Heart right ventricle (tissue), 16 donors: Measurements from ENCODE around the gene CLMP. TPM values are rescaled to one million over a fixed set of nuclear protein-coding genes. Genes with fewer than 3 reads are reported as not detected.

ENCODE experiments used
- ATAC-seq, 8 donors: fragments of 200-7000 bp; cut with Tn5 transposase; one replicate each; pipeline ENCODE4 v1.9.1; 2020; ENCODE audit warnings: mild to moderate bottlenecking in 8 of 8, moderate library complexity in 8 of 8, moderate number of reproducible peaks in 1 of 8
- DNase-seq, 2 donors: peaks; one replicate each; pipeline ENCODE4 v3.0.0-alpha.2; 2020
- H3K27ac ChIP-seq, 10 donors: fragments of 200-600 bp; sonication (generic) in 2 of 10; one replicate each; pipeline versions ENCODE4 v1.5.0 to v1.8.0; 2020 to 2022; ENCODE audit warnings: mild to moderate bottlenecking in 3 of 10
- H3K27me3 ChIP-seq, 7 donors: fragments of 200-600 bp; one replicate each; pipeline ENCODE4 v1.8.0; 2021 to 2022; ENCODE audit warnings: mild to moderate bottlenecking in 2 of 7
- H3K36me3 ChIP-seq, 9 donors: fragments of 200-600 bp; sonication (generic) in 1 of 9; one replicate each; pipeline versions ENCODE4 v1.5.0 to v1.8.0; 2020 to 2022; ENCODE audit warnings: mild to moderate bottlenecking in 2 of 9
- H3K4me1 ChIP-seq, 9 donors: fragments of 200-600 bp; sonication (generic) in 1 of 9; one replicate each; pipeline versions ENCODE4 v1.5.0 to v1.8.0; 2020 to 2022; ENCODE audit warnings: mild to moderate bottlenecking in 4 of 9
- H3K4me3 ChIP-seq, 10 donors: fragments of 200-600 bp; sonication (generic) in 2 of 10; one replicate each; pipeline versions ENCODE4 v1.5.0 to v1.8.0; 2020 to 2022; ENCODE audit warnings: mild to moderate bottlenecking in 7 of 10, moderate library complexity in 2 of 10
- H3K9me3 ChIP-seq, 11 donors: fragments of 200-600 bp in 10 of 11; sonication (generic) in 2 of 11; one replicate each; pipeline versions ENCODE4 v1.5.0 to v1.8.0; 2013 to 2022; ENCODE audit warnings: mild to moderate bottlenecking in 2 of 11, control low read depth in 1 of 11, moderate library complexity in 1 of 11
- WGBS, 2 donors: extraction: QIAGEN DNeasy Blood & Tissue Kit; methylation state at CpG; one replicate each; pipeline ENCODE4 v1.1.7; 2013; ENCODE audit warnings: inconsistent platforms in 1 of 2; 5-methylcytosine and 5-hydroxymethylcytosine counted together
- intact Hi-C, 10 donors: fragments of 100-400 bp; cut with DNase I; formaldehyde crosslinking; loops; one replicate each; pipeline versions ENCODE4 v1.11.1 to v1.14.2; 2022
- polyA plus RNA-seq, 2 donors: library from polyadenylated mRNA; stranded (reverse); fragments of 200-250 nt; gene quantifications; one replicate each; pipeline ENCODE4 v1.2.3, GENCODE V29; 2013
- total RNA-seq, 10 donors: library from RNA; stranded (reverse); fragmentation: NEBNext Ultra II Directional in 3 of 10; extraction: Animal tissue kit (Norgen Biotek cat#: 25700) in 3 of 10; gene quantifications; one replicate each; pipeline versions ENCODE4 v1.2.1 to v1.2.4, GENCODE V29; 2021 to 2023
- TF ChIP-seq, protein P1 (sequence below), 9 donors: fragments of 200-600 bp; sonication (generic) in 2 of 9; IDR thresholded peaks; one replicate each; pipeline versions ENCODE4 v1.5.0 to v1.8.0; 2021 to 2022; ENCODE audit warnings: antibody characterized with exemption in 9 of 9, mild to moderate bottlenecking in 5 of 9, moderate library complexity in 1 of 9
- donor health status: Arrhythmogenic right ventricular cardiomyopathy.
- donor health status: ischemic (EF 13 %, LVEDD 7.1; RV severe dilation, severe dysfunction).
- donor health status: healthy with polysubstance abuse.
- donor health status: DM: no; HTN: yes; CAD: no.
- donor health status: DM: no; HTN: no; CAD: no.
- donor health status: ischemic (EF 25% LVEDD 6.9; RV normal size, moderate dysfunction).
- donor health status: ischemic (EF 25% LVEDD 5.7; RV mildly dilated, moderate dysfunction).
- donor health status: healthy.
- donor health status: DM: yes; HTN: yes; CAD: no.
- donor health status: Ischemic cardiomyopathy.
- donor health status: ischemic (EF 35%, LVEDD 5.7; RV mildly dilated, moderate dysfunction).
- donor health status: nonischemic (EF 11% LVEDD 7.7; RV severe dilation, severe dysfunction).
- donor health status: DM: yes; HTN: yes; CAD: no.
- donor health status: PGD.
- donor health status: ischemic (EF 29% LVEDD 5.4; RV normal size, mild dysfunction).
- donor health status: nonischemic (EF 23%, LVEDD 6.1; RV moderate dilation, normal function).

CLMP gene
- total and polyA plus RNA-seq, 12 donors = 1.9 to 16.9 (median 5.2) TPM

DNA sequence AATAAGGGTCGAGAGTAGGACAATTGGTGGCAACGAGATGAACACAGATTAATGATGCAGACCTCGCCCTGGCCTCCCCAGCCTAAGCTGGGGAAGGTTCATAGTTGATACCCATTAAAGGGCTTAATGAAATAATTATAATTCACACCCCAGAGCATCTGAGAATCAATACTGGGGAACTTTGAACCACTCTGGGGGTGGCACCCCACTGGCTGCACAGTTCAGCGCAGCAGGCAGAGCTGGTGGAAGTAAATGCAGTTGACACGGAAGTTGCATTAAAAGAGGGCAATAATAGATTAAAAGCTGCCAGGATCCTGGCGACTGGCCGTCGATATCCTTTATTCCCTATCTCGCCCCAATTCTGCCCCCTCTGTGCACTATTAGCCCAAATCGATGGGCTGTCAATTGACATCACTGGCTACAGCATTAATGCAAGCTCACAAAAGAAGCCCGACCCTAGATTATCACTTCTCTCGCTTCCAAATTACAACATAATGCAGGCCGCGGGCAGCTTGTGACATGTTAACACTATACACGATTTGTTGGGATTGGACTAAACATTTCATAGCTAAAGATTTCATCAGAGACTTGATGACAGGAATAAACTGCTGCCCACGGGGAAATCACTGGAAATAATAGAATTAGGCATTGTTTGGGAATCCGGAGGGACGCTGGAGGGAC lies 147.6 kb downstream of the CLMP start:
- 74 to 76% methylated on average over 18 of the region's 18 CpGs for WGBS, 2 donors
- Histone ChIP-seq H3K4me1 (peaks cover 0 to 3% (median 0%) of the 10 kb centered on the region in 9 donors), H3K27ac (no peak overlapping the region), H3K36me3 (peaks cover 0 to 6% (median 0%) of the 10 kb centered on the region in 9 donors), H3K9me3 (no peaks in the 10 kb centered on the region), H3K4me3 (no peak overlapping the region), H3K27me3 (no peaks in the 10 kb centered on the region)
- TF ChIP-seq, protein P1, sequence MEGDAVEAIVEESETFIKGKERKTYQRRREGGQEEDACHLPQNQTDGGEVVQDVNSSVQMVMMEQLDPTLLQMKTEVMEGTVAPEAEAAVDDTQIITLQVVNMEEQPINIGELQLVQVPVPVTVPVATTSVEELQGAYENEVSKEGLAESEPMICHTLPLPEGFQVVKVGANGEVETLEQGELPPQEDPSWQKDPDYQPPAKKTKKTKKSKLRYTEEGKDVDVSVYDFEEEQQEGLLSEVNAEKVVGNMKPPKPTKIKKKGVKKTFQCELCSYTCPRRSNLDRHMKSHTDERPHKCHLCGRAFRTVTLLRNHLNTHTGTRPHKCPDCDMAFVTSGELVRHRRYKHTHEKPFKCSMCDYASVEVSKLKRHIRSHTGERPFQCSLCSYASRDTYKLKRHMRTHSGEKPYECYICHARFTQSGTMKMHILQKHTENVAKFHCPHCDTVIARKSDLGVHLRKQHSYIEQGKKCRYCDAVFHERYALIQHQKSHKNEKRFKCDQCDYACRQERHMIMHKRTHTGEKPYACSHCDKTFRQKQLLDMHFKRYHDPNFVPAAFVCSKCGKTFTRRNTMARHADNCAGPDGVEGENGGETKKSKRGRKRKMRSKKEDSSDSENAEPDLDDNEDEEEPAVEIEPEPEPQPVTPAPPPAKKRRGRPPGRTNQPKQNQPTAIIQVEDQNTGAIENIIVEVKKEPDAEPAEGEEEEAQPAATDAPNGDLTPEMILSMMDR (IDR thresholded peaks at IDR 0.05) = no peak
- intact Hi-C loops = loop anchor here in 1 of 10 donors (10.0 kb wide), 1 partner anchor 263 kb away; no protein-coding TSS in a partner anchor
- ATAC-seq = no peak
- DNase-seq = no peak

DNA sequence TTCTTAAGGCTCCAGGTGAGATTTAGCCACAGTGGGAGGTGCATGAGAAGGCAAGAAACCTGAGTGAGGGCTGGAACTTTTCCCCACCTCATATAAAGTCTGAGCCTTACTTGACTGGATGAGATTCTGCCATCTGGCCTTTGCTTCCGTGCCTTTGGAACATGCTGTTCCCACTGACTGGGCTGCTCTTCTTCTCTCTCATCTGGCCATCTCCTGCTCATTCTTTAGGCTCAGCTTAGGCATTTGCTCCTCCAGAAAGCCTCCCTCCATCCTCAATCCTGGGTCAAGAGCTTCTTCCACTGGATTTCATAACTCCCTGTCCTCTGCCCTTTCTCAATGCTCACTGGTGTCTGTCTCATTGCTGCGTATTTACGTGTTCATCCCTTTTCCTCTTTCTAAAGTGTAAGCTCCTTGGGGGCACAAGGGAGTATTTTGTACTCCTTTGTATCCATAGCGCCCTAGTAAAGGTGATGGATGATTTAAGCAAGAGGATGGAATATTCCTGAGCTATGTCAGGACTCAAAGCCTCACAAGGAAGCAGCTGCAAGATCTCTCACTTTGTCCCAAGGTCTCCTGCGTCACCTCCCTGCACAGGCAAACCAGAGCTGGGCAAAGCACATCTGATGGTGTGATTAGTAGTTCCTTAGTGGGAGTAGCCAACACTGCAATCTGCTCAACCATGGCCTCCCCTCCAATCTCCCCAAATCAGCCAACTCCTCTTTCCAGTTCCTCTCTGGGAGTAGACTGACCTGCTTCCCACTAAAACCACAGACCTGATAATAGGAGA lies 148.4 kb downstream of the CLMP start:
- no peak for DNase-seq
- Histone ChIP-seq H3K4me1 (peaks cover 0 to 3% (median 0%) of the 10 kb centered on the region in 9 donors), H3K27ac (no peak overlapping the region), H3K36me3 (no peaks in the 10 kb centered on the region), H3K9me3 (no peaks in the 10 kb centered on the region), H3K4me3 (no peak overlapping the region), H3K27me3 (peaks cover 0 to 4% (median 0%) of the 10 kb centered on the region in 7 donors)
- 82 to 87% methylated on average over 5 of the region's 5 CpGs for WGBS, 2 donors
- intact Hi-C loops = loop anchor here in 1 of 10 donors (10.0 kb wide), 1 partner anchor 262 kb away; no protein-coding TSS in a partner anchor
- ATAC-seq = peak in 1 of 8 donors; percentile 25
- TF ChIP-seq, protein P1 (IDR thresholded peaks at IDR 0.05) = no peak

DNA sequence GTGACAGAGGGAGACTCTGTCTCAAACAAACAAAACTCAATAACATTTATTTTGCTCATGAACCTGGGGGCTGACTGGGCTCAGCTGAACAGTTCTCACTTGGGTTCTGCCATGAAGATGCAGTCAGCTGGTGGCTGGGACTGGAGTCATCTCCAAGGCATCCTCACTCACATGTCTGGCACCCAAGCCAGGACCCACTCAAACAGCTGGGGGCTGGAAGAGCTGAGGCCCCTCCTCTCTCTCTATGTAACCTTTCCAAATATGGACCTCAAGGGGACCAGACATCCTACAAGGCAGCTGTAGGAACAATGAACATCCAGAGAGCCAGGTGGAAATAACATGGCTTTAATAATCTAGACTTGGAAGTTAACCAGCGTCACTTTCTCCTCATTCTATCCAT lies 149.9 kb downstream of the CLMP start:
- TF ChIP-seq, protein P1 (IDR thresholded peaks at IDR 0.05) = no peak
- ATAC-seq (no peak), DNase-seq (no peak)
- H3K36me3 ChIP-seq = no peaks in the 10 kb centered on the region
- H3K4me1 ChIP-seq = peaks cover 0 to 3% (median 0%) of the 10 kb centered on the region in 9 donors
- 100% methylated on average over 1 of the region's 1 CpG for WGBS, 2 donors
- H3K9me3 ChIP-seq = no peaks in the 10 kb centered on the region
- no peak overlapping the region for H3K4me3 ChIP-seq
- no peak overlapping the region for H3K27ac ChIP-seq
- intact Hi-C loops = loop anchor here in 1 of 10 donors (10.0 kb wide), 1 partner anchor 260 kb away; no protein-coding TSS in a partner anchor
- H3K27me3 ChIP-seq = peaks cover 0 to 4% (median 0%) of the 10 kb centered on the region in 7 donors

DNA sequence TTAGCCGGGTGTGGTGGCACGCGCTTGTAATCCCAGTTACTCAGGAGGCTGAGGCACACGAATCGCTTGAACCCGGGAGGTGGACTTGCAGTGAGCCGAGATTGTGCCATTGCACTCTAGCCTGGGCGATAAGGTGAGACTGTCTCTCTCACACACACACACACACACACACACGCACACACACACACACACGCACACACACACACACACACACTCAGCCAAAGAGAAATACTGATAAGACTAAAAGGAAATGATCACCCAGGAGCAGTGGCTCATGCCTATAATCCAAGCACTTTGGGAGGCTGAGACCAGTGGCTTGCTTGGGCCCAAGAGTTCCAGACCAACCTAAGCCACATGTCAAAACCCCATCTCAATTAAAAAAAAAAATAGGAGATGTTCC lies 153.9 kb downstream of the CLMP start:
- H3K36me3 ChIP-seq = no peaks in the 10 kb centered on the region
- H3K27ac ChIP-seq = no peak overlapping the region
- WGBS, 2 donors = 90 to 98% methylated on average over 10 of the region's 10 CpGs
- no peaks in the 10 kb centered on the region for H3K4me1 ChIP-seq
- H3K4me3 ChIP-seq = no peak overlapping the region
- TF ChIP-seq, protein P1 (IDR thresholded peaks at IDR 0.05) = no peak
- intact Hi-C loops = loop anchor here in 1 of 10 donors (10.0 kb wide), 1 partner anchor 256 kb away; no protein-coding TSS in a partner anchor
- ATAC-seq (no peak), DNase-seq (no peak)
- peaks cover 0 to 4% (median 0%) of the 10 kb centered on the region in 7 donors for H3K27me3 ChIP-seq
- no peaks in the 10 kb centered on the region for H3K9me3 ChIP-seq
